Suppressor macrophage treated with lipopolysaccharide for 1 hour (primary cell): Measurements from ENCODE around the gene FRMD4A.
"Not testable (repeated sequence)": the region's sequence is repeated elsewhere in the genome, so short reads cannot be mapped to it uniquely, and the experiment has no call there.

ENCODE experiments used
- DNase-seq, 3 donors: peaks; one replicate each; pipeline ENCODE4 v3.0.0-alpha.2; 2020 to 2022

Gene FRMD4A

GRCh38 chr10:14135196-14135595 is 195.5 kb downstream of the FRMD4A start:
- not testable (repeated sequence) for DNase-seq

DNA sequence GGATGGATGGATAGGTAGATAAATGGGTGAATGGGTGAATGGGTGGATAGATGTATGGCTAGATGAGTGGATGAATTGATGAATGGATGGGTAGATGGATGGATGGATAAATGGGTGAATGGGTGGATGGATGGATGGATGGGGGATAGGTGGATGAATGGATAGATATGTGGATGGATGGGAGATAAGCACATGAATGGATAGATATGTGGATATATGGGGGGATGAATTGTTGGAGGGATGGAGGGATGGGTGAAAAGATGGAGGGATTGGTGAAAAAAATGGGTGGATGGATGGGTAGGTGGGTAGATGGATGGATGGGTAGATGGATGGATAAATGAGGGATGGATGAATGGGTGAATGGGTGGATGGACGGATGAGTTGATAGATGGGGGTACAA is 196.4 kb downstream of the FRMD4A start:
- DNase-seq = no peak

DNA sequence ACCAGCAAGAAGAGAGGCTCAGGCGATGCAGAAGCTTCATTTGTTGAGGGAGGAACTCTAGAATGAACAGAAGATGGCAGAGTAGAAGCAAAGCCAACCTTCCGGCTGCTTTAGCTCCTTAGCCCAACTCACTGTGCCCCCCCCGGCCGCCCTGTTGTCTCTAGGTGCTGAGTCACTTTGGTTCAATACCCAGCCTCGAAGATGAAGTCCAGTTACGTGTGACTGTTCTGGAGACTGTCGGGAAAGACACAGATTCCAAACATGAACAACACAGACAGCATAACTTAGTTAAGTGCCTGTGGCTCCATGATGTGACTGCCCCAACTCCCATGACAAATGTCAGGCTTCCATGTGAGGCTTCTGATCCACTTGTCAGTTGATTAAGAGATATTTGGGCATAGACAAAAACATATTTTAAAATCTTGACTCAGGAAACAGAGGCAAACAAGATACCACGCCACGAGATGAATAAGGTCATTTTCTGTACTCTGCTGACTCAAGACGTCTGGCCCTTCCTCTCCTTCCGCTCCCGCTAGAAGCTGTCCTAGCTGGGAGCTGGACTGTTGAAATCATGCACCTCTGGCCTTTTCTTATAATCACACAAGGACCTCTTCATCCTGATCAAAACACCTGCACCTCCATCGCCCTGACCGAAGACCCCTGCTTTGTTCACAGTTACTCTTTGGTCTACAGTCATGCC is 199.3 kb downstream of the FRMD4A start:
- no peak for DNase-seq

DNA sequence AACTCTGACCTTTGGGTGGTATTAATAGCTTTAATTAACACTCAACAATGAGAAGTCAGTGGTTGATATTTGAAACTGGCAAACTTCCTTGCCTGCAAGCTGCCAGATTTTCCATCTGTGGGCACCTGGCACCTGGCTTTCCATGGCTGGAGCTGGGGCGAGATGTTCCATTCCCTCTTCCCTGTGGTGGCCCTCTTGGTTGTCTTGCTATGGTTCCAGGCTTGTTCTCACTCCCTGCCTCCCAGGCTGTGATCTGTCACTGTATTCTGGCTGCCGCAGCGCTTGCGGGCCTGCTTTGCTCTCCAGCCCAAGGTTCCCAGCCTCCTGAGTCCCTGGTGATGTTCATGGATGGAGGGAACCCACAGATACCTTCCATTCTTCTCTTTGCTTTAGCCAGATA is 201.0 kb downstream of the FRMD4A start:
- no peak for DNase-seq

DNA sequence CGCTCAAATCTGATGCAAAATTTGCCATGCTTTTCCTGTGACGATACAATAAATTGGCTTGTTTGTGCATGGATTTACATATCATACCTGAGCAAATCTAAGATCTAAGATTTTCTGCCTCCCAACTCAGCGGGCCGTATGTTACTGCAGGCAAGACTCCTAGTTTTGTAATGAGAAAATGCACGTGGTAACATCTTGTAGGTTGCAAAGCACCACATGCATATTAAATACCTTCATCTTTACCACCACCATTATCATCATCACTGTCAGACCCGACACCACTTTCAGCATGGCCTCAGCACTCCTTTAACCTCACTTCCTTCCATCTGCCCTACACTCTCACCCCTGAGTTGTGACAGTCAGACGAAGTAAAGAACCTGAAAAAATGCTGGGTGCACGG is 202.2 kb downstream of the FRMD4A start:
- DNase-seq = no peak

- DNase-seq = no peak
These were observed 203.9 kb downstream of the FRMD4A start for GRCh38 chr10:14126697-14127440.

DNA sequence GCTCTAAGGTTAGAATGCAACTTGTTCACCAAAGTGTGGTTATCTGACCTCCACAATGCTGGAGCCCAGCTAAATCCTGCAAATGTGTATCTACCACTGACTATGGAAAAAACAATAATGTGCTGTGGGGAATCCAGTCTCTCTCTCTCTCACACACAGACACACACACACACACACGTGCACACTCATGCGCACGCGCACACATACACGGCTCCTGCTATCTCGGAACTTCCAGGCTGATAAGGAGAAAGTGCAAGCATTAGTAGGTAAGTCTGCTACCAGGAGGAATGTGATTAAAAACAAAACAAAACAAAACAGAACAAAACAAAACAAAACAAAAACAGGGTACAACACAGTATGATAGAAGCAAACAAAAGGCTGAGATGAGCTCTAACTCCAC is 205.2 kb downstream of the FRMD4A start:
- DNase-seq = no peak

DNA sequence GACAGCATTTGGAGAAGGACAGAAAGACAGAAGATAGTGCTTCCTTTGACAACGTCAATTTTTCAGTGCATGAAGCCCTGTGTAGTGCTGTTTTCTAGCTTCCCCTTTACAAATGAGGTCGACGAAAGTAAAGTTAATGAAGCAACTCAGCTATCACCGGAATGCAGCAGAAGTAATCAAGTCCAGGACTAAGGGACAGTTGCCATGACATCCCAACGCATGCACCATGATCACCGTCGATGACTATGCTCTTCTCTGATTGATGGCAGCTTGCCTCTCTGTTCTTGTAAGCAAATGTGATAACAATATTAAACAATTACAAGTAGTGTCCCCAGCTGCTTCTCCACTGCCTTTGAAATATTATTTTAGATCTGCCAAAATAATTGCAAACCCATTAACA is 205.8 kb downstream of the FRMD4A start:
- DNase-seq = no peak

- no peak for DNase-seq
These were observed 207.6 kb downstream of the FRMD4A start for GRCh38 chr10:14123139-14123538.

GRCh38 chr10:14120812-14121211 is 209.9 kb downstream of the FRMD4A start:
- no peak for DNase-seq

DNA sequence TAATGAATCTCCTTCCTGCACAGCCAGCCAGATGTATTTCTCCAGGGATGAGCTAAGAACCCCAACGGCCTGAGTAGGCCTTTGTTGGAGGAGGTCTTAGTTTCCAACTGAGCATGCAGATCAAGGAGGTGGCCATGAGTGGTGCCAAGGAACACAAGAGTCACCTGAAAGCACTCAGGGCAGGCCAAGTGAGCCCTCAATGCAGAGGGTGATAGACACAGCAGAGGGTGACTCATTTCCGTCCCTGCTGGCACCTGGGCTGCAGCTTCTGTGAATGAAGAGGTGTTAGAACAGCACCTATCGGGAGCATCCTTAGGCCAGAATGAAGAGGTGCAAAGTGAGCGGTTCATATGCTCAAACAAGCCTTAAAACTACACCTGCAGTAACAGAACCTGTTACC is 211.8 kb downstream of the FRMD4A start:
- no peak for DNase-seq

DNA sequence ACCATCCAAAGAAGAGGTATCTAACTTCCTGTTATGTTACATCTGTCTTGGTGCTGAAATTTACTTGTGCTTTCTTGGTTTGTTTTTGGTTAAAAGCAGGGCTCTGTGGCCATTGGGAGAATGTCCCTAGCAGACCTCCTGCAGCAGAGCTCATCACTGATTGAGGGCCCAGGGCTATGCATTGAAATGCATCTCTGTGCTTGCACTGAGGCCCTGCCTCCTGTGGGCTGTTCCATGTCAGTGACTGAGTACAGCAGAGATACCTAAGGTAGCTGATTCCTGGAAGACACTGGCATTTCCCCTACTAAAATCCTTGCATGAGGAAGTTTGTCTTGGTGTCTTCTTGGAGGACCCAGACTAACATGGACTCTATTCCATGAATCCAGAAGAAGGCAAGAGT is 213.9 kb downstream of the FRMD4A start:
- no peak for DNase-seq

- DNase-seq = no peak
These were observed 214.7 kb downstream of the FRMD4A start for GRCh38 chr10:14116021-14116420.

- DNase-seq = no peak
These were observed 215.9 kb downstream of the FRMD4A start for GRCh38 chr10:14114791-14115190.

- DNase-seq = no peak
These were observed 218.7 kb downstream of the FRMD4A start for GRCh38 chr10:14112056-14112455.

GRCh38 chr10:14111208-14111607 is 219.5 kb downstream of the FRMD4A start:
- DNase-seq = no peak

GRCh38 chr10:14106828-14107227 is 223.9 kb downstream of the FRMD4A start:
- DNase-seq = no peak

DNA sequence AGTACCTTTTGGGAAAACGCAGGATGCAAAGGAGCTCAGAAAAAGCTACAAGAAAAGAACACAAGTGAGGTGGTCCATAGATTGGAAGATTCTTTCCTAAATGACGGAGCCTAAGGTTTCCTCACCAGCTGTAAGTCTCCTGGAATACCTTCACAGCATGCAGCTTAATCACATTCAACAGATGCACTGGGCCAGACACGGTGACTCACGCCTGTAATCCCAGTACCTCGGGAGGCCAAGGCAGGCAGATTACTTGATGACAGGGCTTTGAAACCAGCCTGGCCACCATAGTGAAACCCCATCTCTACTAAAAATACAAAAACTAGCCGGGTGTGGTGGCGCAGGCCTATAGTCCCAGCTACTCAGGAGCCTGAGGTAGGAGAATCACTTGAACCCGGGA is 228.7 kb downstream of the FRMD4A start:
- DNase-seq = no peak

GRCh38 chr10:14099885-14100284 is 230.8 kb downstream of the FRMD4A start:
- no peak for DNase-seq

DNA sequence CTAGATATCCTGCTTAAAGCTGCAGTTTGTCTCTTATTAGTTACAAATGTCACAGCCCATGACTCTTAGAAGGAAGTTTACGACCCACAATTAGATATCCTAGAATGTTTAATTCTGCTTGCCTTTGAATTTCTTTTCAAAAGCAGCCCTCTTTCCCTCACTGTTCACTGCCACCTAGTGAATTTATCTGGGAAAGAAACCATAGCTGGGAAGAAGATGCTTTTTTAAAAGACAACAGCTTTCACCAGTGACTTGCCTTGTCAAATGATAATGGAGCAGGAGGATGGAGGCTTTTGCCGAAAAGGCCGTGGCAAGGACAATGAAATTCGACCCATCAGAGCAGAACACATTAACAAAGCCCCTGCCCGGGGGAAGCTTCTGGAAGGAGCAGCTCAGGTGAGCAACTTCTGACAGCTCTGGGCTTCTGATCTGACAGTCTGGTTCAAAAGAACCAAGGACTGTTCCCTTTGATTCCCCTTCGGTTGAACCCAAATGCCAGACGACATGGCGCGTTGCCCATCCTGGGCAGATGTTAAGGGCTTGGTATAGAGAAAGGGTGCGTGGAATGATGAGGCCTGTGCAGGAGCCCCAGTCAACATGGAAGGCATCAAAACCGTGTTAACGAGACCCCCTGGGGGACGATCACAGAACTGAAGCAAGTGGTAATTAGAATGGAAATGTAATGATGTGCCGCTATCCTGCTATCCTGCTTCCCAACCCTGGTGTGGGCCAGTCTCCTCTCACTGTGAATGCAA is 236.8 kb downstream of the FRMD4A start:
- DNase-seq = peak; percentile 8 to 38 (median 24)

DNA sequence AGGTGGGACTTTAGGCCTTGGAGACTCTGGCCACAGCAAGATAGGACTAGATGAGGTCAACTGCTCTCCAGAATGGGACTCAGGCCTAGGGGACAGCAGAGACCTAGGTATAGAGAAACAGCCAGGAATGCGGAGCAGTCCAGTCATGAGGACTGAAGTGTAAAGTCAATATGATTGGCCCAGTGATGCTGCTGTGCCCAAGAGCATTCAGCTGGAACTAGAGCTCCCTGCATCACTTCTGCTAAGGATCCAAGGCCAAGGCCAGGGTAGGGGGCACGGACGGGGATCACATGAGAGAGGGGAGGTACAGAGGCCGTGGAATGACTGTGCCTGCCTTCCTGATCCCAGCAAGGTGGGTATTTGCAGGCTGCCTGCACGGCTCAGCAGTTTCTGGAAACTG is 237.9 kb downstream of the FRMD4A start:
- no peak for DNase-seq

DNA sequence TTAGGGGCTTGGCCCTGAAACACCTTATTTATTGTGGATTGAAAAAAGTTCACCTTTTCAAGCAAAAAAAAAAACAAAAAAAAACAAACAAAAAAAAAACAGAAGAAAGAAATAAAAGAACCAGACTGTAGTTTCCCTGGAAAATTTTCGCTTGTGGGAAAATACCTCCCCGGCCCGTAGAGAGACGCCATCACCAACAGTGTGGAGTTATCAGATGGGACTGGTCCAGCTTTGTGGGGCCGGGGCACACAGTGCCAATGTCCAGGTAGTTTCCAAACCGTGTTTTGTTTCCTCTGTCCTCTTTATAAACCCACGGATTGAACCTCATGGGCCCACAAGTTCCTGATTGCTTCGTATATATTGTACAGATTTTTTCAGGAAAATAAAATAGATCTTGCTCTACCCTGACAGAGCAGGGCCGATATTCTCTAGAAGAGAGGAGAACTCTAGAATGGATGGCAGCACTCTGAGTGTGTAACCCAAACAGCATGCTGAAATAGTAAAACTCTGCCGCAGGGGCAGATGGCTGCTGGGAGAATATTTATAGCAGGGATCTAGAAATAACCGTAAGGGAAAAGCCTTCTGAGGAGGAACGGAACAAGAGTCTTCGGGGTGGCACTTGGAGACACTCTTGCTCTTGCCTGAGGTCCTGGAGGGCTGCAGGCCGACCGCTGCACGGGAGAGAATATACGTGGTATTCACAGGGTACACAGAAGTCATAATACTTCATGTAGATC is 241.0 kb downstream of the FRMD4A start:
- no peak for DNase-seq

- DNase-seq = no peak
These were observed 243.2 kb downstream of the FRMD4A start for GRCh38 chr10:14087566-14087965.
